GM23338 (cell line): ENCODE measurements around the gene CELF2.

Experiments used
- EZH2 ChIP-seq: fragments of 200-600 bp; sonication (generic); IDR thresholded peaks from one replicate; pipeline ENCODE4 v1.8.0; 2017; ENCODE audit warnings: antibody characterized with exemption, mild to moderate bottlenecking, low read depth; ENCODE audit not compliant: unreplicated experiment
- TF ChIP-seq, protein P1 (sequence below), 2 experiments: fragments of 200-600 bp in 1 of 2; sonication (generic) in 1 of 2; conservative IDR thresholded peaks; 2 replicates each; pipeline versions ENCODE4 v1.5.1 to v1.6.1; 2016 to 2017; ENCODE audit warnings: antibody characterized with exemption in 2 of 2, low read depth in 2 of 2, mild to moderate bottlenecking in 2 of 2, moderate library complexity in 1 of 2

DNA sequence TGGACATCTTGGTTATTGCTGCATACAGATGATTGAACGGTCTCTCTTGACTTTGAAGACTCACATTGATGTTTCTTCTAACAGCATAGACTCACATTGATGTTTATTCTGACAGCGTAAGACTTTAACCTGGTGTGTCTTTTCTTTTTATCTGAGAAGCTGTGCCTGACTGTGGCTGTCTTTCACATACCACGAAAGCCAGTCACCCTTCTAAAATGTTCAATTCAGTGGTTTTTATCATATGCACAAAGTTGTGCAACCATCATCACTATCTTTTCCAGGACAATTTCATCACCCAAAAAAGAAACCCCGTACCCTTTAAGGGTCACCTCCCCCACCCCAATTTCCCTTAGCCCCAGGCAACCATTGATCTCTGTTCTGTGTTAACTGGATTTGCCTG, 24.7 kb downstream of the CELF2 start:
- TF ChIP-seq EZH2, result no peak
- TF ChIP-seq, protein P1, sequence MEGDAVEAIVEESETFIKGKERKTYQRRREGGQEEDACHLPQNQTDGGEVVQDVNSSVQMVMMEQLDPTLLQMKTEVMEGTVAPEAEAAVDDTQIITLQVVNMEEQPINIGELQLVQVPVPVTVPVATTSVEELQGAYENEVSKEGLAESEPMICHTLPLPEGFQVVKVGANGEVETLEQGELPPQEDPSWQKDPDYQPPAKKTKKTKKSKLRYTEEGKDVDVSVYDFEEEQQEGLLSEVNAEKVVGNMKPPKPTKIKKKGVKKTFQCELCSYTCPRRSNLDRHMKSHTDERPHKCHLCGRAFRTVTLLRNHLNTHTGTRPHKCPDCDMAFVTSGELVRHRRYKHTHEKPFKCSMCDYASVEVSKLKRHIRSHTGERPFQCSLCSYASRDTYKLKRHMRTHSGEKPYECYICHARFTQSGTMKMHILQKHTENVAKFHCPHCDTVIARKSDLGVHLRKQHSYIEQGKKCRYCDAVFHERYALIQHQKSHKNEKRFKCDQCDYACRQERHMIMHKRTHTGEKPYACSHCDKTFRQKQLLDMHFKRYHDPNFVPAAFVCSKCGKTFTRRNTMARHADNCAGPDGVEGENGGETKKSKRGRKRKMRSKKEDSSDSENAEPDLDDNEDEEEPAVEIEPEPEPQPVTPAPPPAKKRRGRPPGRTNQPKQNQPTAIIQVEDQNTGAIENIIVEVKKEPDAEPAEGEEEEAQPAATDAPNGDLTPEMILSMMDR (conservative IDR thresholded peaks at IDR 0.05; ENCODE audit: low read depth in 2 of 2), result no peak
